Vagina (tissue), 2 donors: ENCODE data around the gene LCP1. TPM values are rescaled to one million over a fixed set of nuclear protein-coding genes. Genes with fewer than 3 reads are reported as not detected.

Source experiments
- DNase-seq, 2 donors: peaks; one replicate each; pipeline ENCODE4 v3.0.0-alpha.2; 2017; ENCODE audit errors: extremely low spot score in 2 of 2
- H3K27ac ChIP-seq: fragments of 200-600 bp; sonication (generic); one replicate; pipeline ENCODE4 v1.5.1; 2019
- H3K27me3 ChIP-seq: fragments of 200-600 bp; sonication (generic); one replicate; pipeline ENCODE4 v1.5.1; 2019
- H3K36me3 ChIP-seq, 2 donors: fragments of 200-600 bp; sonication (generic); one replicate each; pipeline ENCODE4 v1.5.1; 2017 to 2019
- H3K4me1 ChIP-seq: fragments of 200-600 bp; sonication (generic); one replicate; pipeline ENCODE4 v1.5.1; 2019
- H3K4me3 ChIP-seq, 2 donors: fragments of 200-600 bp; sonication (generic); 1 replicate in 1 of 2; 2 replicates in 1 of 2; pipeline ENCODE4 v1.5.1; 2016 to 2019
- H3K9me3 ChIP-seq: fragments of 200-600 bp; sonication (generic); one replicate; pipeline ENCODE4 v1.5.1; 2019
- POLR2A ChIP-seq, 2 donors: fragments of 450-650 bp; IDR thresholded peaks; one replicate each; pipeline ENCODE4 v1.6.1; 2017; ENCODE audit warnings: antibody characterized with exemption in 2 of 2, mild to moderate bottlenecking in 2 of 2, moderate library complexity in 2 of 2
- POLR2AphosphoS5 ChIP-seq, 2 donors: sonication (generic); formaldehyde crosslinking; IDR thresholded peaks; one replicate each; pipeline ENCODE4 v1.9.0; 2017; ENCODE audit warnings: antibody characterized with exemption in 2 of 2, mild to moderate bottlenecking in 2 of 2, low read depth in 1 of 2; ENCODE audit not compliant: insufficient read depth in 1 of 2
- intact Hi-C: fragments of 100-400 bp; cut with DNase I; formaldehyde crosslinking; loops from one replicate; pipeline ENCODE4 v1.15.1; 2023
- total RNA-seq: library from RNA; depleted of rRNA; stranded (reverse); fragments of >200 nt; gene quantifications from one replicate; pipeline ENCODE4 v1.2.3, GENCODE V29; 2016
- TF ChIP-seq, protein P1 (sequence below), 3 experiments: fragments of 450-650 bp in 2 of 3; fragments of 200-600 bp in 1 of 3; sonication (generic) in 1 of 3; IDR thresholded peaks; one replicate each; pipeline ENCODE4 v1.5.1; 2017 to 2019; ENCODE audit warnings: antibody characterized with exemption in 3 of 3, mild to moderate bottlenecking in 2 of 3, moderate library complexity in 2 of 3

LCP1 gene
- total RNA-seq, 1 donor from 2014 or later = 30.9 TPM

DNA sequence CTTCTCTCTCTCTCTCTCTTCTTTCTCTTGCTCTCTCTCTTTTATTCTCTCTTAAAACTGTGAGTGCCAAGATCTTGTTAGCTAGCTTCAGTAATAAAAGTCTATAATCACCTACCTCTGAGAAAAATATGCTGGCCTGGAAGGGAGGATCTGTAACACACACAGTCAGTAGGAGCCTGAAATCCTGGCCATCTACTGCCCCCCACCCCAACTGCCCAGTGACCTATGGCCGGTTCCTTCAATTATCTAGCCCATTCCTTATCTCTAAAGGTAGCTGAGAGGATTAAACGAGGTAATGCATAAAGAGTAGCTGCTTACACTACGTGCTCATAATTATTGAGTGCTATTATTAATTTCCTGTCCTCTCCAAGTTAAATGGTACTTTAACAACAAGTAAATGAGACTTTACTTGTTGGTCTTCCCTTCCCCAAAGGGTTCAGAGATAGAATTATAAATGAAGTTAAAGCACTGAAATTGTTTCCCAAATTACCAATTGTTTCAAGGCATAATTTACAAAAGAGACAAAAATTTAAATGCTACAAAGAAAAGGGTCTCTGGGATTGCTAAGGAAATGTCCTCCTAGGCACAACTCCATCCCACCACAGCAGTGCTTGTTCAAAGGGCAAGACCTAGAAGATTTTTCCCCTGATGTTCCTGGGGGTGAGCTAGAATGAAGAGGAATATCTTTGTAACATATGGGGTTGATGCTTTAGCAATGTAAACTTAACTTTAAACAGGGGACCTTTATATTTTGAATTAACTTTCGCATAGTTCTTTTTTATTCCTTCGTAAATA lies 1.8 kb downstream of the LCP1 start:
- H3K36me3 ChIP-seq = no peaks in the 10 kb centered on the region
- H3K4me3 ChIP-seq = peak overlapping the region in 1 of 2 donors; percentile 21
- no peaks in the 10 kb centered on the region for H3K9me3 ChIP-seq
- H3K27me3 ChIP-seq = no peaks in the 10 kb centered on the region
- no peaks in the 10 kb centered on the region for H3K4me1 ChIP-seq
- peak overlapping the region; percentile 27 for H3K27ac ChIP-seq
- intact Hi-C loops = no loop called here
- no peak for TF ChIP-seq POLR2AphosphoS5 (IDR thresholded peaks at IDR 0.05; ENCODE audit: insufficient read depth in 1 of 2, low read depth in 1 of 2)
- TF ChIP-seq, protein P1, sequence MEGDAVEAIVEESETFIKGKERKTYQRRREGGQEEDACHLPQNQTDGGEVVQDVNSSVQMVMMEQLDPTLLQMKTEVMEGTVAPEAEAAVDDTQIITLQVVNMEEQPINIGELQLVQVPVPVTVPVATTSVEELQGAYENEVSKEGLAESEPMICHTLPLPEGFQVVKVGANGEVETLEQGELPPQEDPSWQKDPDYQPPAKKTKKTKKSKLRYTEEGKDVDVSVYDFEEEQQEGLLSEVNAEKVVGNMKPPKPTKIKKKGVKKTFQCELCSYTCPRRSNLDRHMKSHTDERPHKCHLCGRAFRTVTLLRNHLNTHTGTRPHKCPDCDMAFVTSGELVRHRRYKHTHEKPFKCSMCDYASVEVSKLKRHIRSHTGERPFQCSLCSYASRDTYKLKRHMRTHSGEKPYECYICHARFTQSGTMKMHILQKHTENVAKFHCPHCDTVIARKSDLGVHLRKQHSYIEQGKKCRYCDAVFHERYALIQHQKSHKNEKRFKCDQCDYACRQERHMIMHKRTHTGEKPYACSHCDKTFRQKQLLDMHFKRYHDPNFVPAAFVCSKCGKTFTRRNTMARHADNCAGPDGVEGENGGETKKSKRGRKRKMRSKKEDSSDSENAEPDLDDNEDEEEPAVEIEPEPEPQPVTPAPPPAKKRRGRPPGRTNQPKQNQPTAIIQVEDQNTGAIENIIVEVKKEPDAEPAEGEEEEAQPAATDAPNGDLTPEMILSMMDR (IDR thresholded peaks at IDR 0.05) = no peak
- no peak for TF ChIP-seq POLR2A (IDR thresholded peaks at IDR 0.05)
- DNase-seq = no peak

- intact Hi-C loops = no loop called here
- Histone ChIP-seq H3K27ac (peak overlapping the region; percentile 27), H3K27me3 (no peaks in the 10 kb centered on the region), H3K9me3 (no peaks in the 10 kb centered on the region), H3K36me3 (no peaks in the 10 kb centered on the region), H3K4me3 (peak overlapping the region in 1 of 2 donors; percentile 21), H3K4me1 (no peaks in the 10 kb centered on the region)
- DNase-seq = no peak
- TF ChIP-seq, protein P1 (IDR thresholded peaks at IDR 0.05) = no peak
- TF ChIP-seq POLR2A (IDR thresholded peaks at IDR 0.05) = no peak
- no peak for TF ChIP-seq POLR2AphosphoS5 (IDR thresholded peaks at IDR 0.05; ENCODE audit: insufficient read depth in 1 of 2, low read depth in 1 of 2)
These were observed 2.5 kb downstream of the LCP1 start for GRCh38 chr13:46179491-46179908.

- Histone ChIP-seq H3K36me3 (no peaks in the 10 kb centered on the region), H3K4me1 (no peaks in the 10 kb centered on the region), H3K27ac (no peak overlapping the region), H3K4me3 (no peak overlapping the region), H3K27me3 (no peaks in the 10 kb centered on the region), H3K9me3 (no peaks in the 10 kb centered on the region)
- no peak for DNase-seq
- intact Hi-C loops = no loop called here
- TF ChIP-seq, protein P1 (IDR thresholded peaks at IDR 0.05) = no peak
- TF ChIP-seq POLR2A (IDR thresholded peaks at IDR 0.05) (no peak), POLR2AphosphoS5 (IDR thresholded peaks at IDR 0.05; ENCODE audit: insufficient read depth in 1 of 2, low read depth in 1 of 2) (no peak)
These were observed 3.2 kb downstream of the LCP1 start for GRCh38 chr13:46178821-46179220.

DNA sequence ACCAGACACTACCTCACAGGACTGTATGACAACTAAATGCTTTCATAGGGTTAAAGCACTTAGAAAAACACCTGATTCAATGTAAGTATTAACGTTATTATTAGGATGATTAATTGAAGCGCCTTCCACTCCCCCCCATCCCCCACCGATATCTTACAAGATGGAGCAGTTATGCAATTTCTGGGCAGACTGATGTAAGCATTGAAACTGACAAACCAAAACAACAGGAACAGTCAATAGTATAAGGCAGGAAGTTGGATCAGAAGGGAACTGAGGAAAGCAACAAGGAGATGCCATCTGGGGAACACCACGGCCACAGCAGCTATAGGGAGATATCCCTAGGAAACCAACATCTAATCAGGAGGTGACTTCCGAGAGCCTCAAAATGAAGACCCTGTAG lies 3.8 kb downstream of the LCP1 start:
- no peak overlapping the region for H3K27ac ChIP-seq
- no peak overlapping the region for H3K4me3 ChIP-seq
- no peak for DNase-seq
- H3K9me3 ChIP-seq = no peaks in the 10 kb centered on the region
- no peaks in the 10 kb centered on the region for H3K36me3 ChIP-seq
- intact Hi-C loops = no loop called here
- TF ChIP-seq POLR2A (IDR thresholded peaks at IDR 0.05) = no peak
- TF ChIP-seq POLR2AphosphoS5 (IDR thresholded peaks at IDR 0.05; ENCODE audit: insufficient read depth in 1 of 2, low read depth in 1 of 2) = no peak
- TF ChIP-seq, protein P1 (IDR thresholded peaks at IDR 0.05) = no peak
- H3K27me3 ChIP-seq = no peaks in the 10 kb centered on the region
- no peaks in the 10 kb centered on the region for H3K4me1 ChIP-seq

DNA sequence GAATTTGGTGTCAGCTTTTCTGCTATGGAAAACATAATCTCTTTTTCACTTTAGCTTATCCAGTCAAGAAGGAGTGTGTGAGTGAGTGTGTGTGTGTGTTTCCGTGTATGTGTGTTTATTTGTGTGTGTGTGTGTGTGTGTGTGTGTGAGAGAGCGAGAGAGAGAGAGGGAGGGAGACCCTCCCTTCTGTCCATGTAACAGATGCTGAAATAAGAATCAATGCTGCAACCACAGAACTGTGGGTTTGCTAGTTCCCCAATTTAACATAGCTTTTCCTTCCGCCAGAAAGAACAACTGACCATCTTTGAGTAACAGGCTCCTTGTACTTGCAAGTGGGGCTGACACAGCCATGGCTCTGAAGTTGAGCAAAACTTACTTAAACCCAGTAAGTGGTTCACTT lies 5.2 kb downstream of the LCP1 start:
- H3K4me3 ChIP-seq = no peak overlapping the region
- H3K27me3 ChIP-seq = no peaks in the 10 kb centered on the region
- H3K9me3 ChIP-seq = no peaks in the 10 kb centered on the region
- no peaks in the 10 kb centered on the region for H3K36me3 ChIP-seq
- intact Hi-C loops = no loop called here
- no peaks in the 10 kb centered on the region for H3K4me1 ChIP-seq
- no peak overlapping the region for H3K27ac ChIP-seq
- DNase-seq = no peak
- TF ChIP-seq POLR2AphosphoS5 (IDR thresholded peaks at IDR 0.05; ENCODE audit: insufficient read depth in 1 of 2, low read depth in 1 of 2) = no peak
